HT-29 (cell line): ENCODE results near the gene LPIN2. TPM values are rescaled to one million over a fixed set of nuclear protein-coding genes. Genes with fewer than 3 reads are reported as not detected.

Experiments used
- small RNA-seq: library from RNA; depleted of rRNA; stranded (forward); fragments of <200 nt; gene quantifications from one replicate; pipeline ENCODE3, GENCODE V24; 2014
- total RNA-seq: library from RNA; depleted of rRNA; stranded (reverse); fragments of >200 nt; shearing (Covaris generic); gene quantifications from 2 replicates; pipeline ENCODE4 v1.2.3, GENCODE V29; 2014; rRNA removed

LPIN2 gene
- total RNA-seq, 1 experiment from 2014 or later: 35.5 TPM

Small RNAs within 50 kb of the gene (small RNA-seq; reads per million reads assigned to genes)
- 0.65 reads per million for gene RF00156

Other genes with a start within 250 kb of the LPIN2 start
- 33.0 and 48.0 TPM in 2 replicates for gene EMILIN2, start 166.1 kb downstream of the LPIN2 start, total RNA-seq
- gene MYOM1, start 206.8 kb upstream of the LPIN2 start, total RNA-seq: 0.10 and 0.13 TPM in 2 replicates
- 559 and 564 TPM in 2 replicates for gene MYL12A, start 234.7 kb upstream of the LPIN2 start, total RNA-seq
- 483 and 484 TPM in 2 replicates for gene MYL12B, start 249.0 kb upstream of the LPIN2 start, total RNA-seq